Measurements from ENCODE around the gene MED12L.
"Not testable (repeated sequence)": the region's sequence is repeated elsewhere in the genome, so short reads cannot be mapped to it uniquely, and the experiment has no call there.

The MED12L gene

GRCh38 chr3:151085227-151085888, at the start of gene MED12L:
Gene MED12L, plus strand, starts transcription at chr3:151085664. Its CDS starts 1,263 bp downstream, at chr3:151086927.
- peak; percentile 70 for DNase-seq

- DNase-seq = no peak
Observed at GRCh38 chr3:151037746-151038477, 47.6 kb upstream of the MED12L start.

GRCh38 chr3:151044706-151045105, 40.8 kb upstream of the MED12L start:
- no peak for DNase-seq

- no peak for DNase-seq
Observed at GRCh38 chr3:151047636-151048035, 37.8 kb upstream of the MED12L start.

GRCh38 chr3:151051533-151051932, 33.9 kb upstream of the MED12L start:
- no peak for DNase-seq

- no peak for DNase-seq
Observed at GRCh38 chr3:151052346-151052745, 33.1 kb upstream of the MED12L start.

GRCh38 chr3:151052756-151053155, 32.7 kb upstream of the MED12L start:
- DNase-seq = no peak

GRCh38 chr3:151058740-151059139, 26.7 kb upstream of the MED12L start:
- no peak for DNase-seq

GRCh38 chr3:151062611-151063010, 22.9 kb upstream of the MED12L start:
- DNase-seq = no peak

GRCh38 chr3:151067158-151067557, 18.3 kb upstream of the MED12L start:
- no peak for DNase-seq

GRCh38 chr3:151072842-151073241, 12.6 kb upstream of the MED12L start:
- DNase-seq = not testable (repeated sequence)

- DNase-seq = no peak
Observed at GRCh38 chr3:151074256-151074655, 11.2 kb upstream of the MED12L start.

- no peak for DNase-seq
Observed at GRCh38 chr3:151075869-151076562, 9.4 kb upstream of the MED12L start.

GRCh38 chr3:151076626-151077025, 8.8 kb upstream of the MED12L start:
- no peak for DNase-seq

GRCh38 chr3:151081082-151081481, 4.4 kb upstream of the MED12L start:
- DNase-seq = not testable (repeated sequence)

- no peak for DNase-seq
Observed at GRCh38 chr3:151082880-151083838, 2.3 kb upstream of the MED12L start.

- DNase-seq = no peak
Observed at GRCh38 chr3:151084893-151085226, 604 bp upstream of the MED12L start.

GRCh38 chr3:151085889-151086483, 522 bp downstream of the MED12L start:
- peak; percentile 18 for DNase-seq

GRCh38 chr3:151086484-151087456, 1.3 kb downstream of the MED12L start:
- DNase-seq = peak; percentile 85

GRCh38 chr3:151087648-151088047, 2.2 kb downstream of the MED12L start:
- DNase-seq = no peak

GRCh38 chr3:151091685-151092345, 6.4 kb downstream of the MED12L start:
- DNase-seq = no peak
